H1 (cell line): ENCODE results near the gene TTLL7. TPM values are rescaled to one million over a fixed set of nuclear protein-coding genes. Genes with fewer than 3 reads are reported as not detected.

Source experiments
- CTCF ChIA-PET: fragments of 300-600 bp; sonication (Branson Sonifier 250); formaldehyde crosslinking; loops from one replicate; lab custom pipeline; 2021; ENCODE audit not compliant: partially characterized antibody; lab: Charles Lee
- POLR2A ChIA-PET: fragments of 300-600 bp; sonication (Branson Sonifier 250); formaldehyde crosslinking; loops from one replicate; lab custom pipeline; 2021; ENCODE audit warnings: inconsistent platforms; ENCODE audit not compliant: partially characterized antibody; lab: Charles Lee
- DNase-seq, 2 experiments: peaks; one replicate each; pipeline versions ENCODE4 v3.0.0 to v3.0.0-alpha.2; 2010 to 2022; ENCODE audit warnings: low spot score in 2 of 2, low read depth in 1 of 2, mixed read lengths in 1 of 2
- FAIRE-seq: peaks from 2 replicates; lab custom pipeline; 2011; peaks lifted over from hg19 to GRCh38; lab: Jason Lieb, UNC
- H2AFZ ChIP-seq: 2 replicates; pipeline ENCODE4 v1.8.1; 2012; ENCODE audit warnings: low read length, inconsistent platforms
- H2AK5ac ChIP-seq: 2 replicates; pipeline ENCODE4 v1.6.1; 2013; ENCODE audit warnings: low read depth, low read length
- H2BK120ac ChIP-seq: replicated peaks from 2 replicates; pipeline ENCODE3; 2013; ENCODE audit warnings: low read depth, low read length, inconsistent platforms
- H2BK12ac ChIP-seq: 2 replicates; pipeline ENCODE4 v1.6.1; 2013; ENCODE audit warnings: low read depth, low read length
- H2BK15ac ChIP-seq: 2 replicates; pipeline ENCODE4 v1.6.1; 2013; ENCODE audit warnings: low read length
- H2BK20ac ChIP-seq: 2 replicates; pipeline ENCODE4 v1.6.1; 2013; ENCODE audit warnings: low read length
- H2BK5ac ChIP-seq: 2 replicates; pipeline ENCODE4 v1.6.1; 2013; ENCODE audit warnings: low read depth, low read length
- H3K14ac ChIP-seq: 2 replicates; pipeline ENCODE4 v1.6.1; 2013; ENCODE audit warnings: inconsistent platforms; ENCODE audit not compliant: insufficient read length
- H3K18ac ChIP-seq: 2 replicates; pipeline ENCODE4 v1.6.1; 2013; ENCODE audit warnings: low read length; ENCODE audit errors: extremely low read depth
- H3K23ac ChIP-seq: 2 replicates; pipeline ENCODE4 v1.6.1; 2013; ENCODE audit warnings: inconsistent platforms; ENCODE audit not compliant: insufficient read length
- H3K23me2 ChIP-seq: 2 replicates; pipeline ENCODE4 v1.6.1; 2013; ENCODE audit warnings: low read depth, low read length
- H3K27ac ChIP-seq: 2 replicates; pipeline ENCODE4 v1.6.1; 2011; ENCODE audit warnings: low read depth, low read length, inconsistent platforms
- H3K27me3 ChIP-seq, 4 experiments: replicated peaks in 1 of 4; 1 replicate in 1 of 4; 2 replicates in 3 of 4; pipeline versions ENCODE4 v1.6.1 to v1.8.1; 2011 to 2013; ENCODE audit warnings: low read length in 3 of 4, mild to moderate bottlenecking in 3 of 4, inconsistent platforms in 2 of 4, mixed read lengths in 2 of 4, moderate library complexity in 1 of 4; ENCODE audit not compliant: control insufficient read depth in 3 of 4, insufficient read depth in 3 of 4; ENCODE audit errors: extremely low read depth in 1 of 4
- H3K36me3 ChIP-seq, 4 experiments: 2 replicates each; pipeline versions ENCODE4 v1.6.1 to v1.8.1; 2011 to 2013; ENCODE audit warnings: mild to moderate bottlenecking in 4 of 4, low read length in 3 of 4, moderate library complexity in 2 of 4, control low read depth in 1 of 4, inconsistent platforms in 1 of 4; ENCODE audit not compliant: insufficient read depth in 4 of 4, control insufficient read depth in 2 of 4
- H3K4ac ChIP-seq: replicated peaks from 2 replicates; pipeline ENCODE3; 2013; ENCODE audit warnings: low read length, low read depth, mixed read lengths, inconsistent platforms; ENCODE audit not compliant: insufficient read length
- H3K4me1 ChIP-seq, 4 experiments: replicated peaks in 1 of 4; 1 replicate in 1 of 4; 2 replicates in 3 of 4; pipeline versions ENCODE4 v1.6.1 to v1.8.1; 2011 to 2013; ENCODE audit warnings: low read length in 3 of 4, inconsistent platforms in 2 of 4, mixed read lengths in 1 of 4; ENCODE audit not compliant: insufficient read depth in 4 of 4, control insufficient read depth in 3 of 4
- H3K4me2 ChIP-seq, 2 experiments: 2 replicates each; pipeline versions ENCODE4 v1.6.1 to v1.8.1; 2011 to 2013; ENCODE audit warnings: low read depth in 2 of 2, low read length in 2 of 2, control low read depth in 1 of 2, inconsistent platforms in 1 of 2, mild to moderate bottlenecking in 1 of 2; ENCODE audit not compliant: insufficient read depth in 1 of 2
- H3K4me3 ChIP-seq, 4 experiments: fragments of 200-600, 300-600 bp in 1 of 4; sonication (generic), shearing (Covaris generic), sonication (Bioruptor Twin) in 1 of 4; 2 replicates each; pipeline versions ENCODE4 v1.5.1 to v1.8.1; 2011 to 2016; ENCODE audit warnings: low read length in 4 of 4, low read depth in 3 of 4, control low read depth in 2 of 4, inconsistent platforms in 2 of 4, mild to moderate bottlenecking in 2 of 4, mixed read lengths in 1 of 4, moderate library complexity in 1 of 4; ENCODE audit not compliant: insufficient read depth in 2 of 4; ENCODE audit errors: extremely low read depth in 1 of 4
- H3K56ac ChIP-seq: replicated peaks from 2 replicates; pipeline ENCODE3; 2013; ENCODE audit warnings: low read depth, mild to moderate bottlenecking, mixed read lengths, low read length, inconsistent platforms; ENCODE audit not compliant: insufficient read length
- H3K79me1 ChIP-seq: 2 replicates; pipeline ENCODE4 v1.6.1; 2013; ENCODE audit warnings: low read depth, low read length, control low read depth
- H3K79me2 ChIP-seq, 2 experiments: 2 replicates each; pipeline versions ENCODE4 v1.6.1 to v1.8.1; 2012 to 2013; ENCODE audit warnings: low read length in 2 of 2, mild to moderate bottlenecking in 2 of 2, inconsistent platforms in 1 of 2; ENCODE audit not compliant: insufficient read depth in 2 of 2, control insufficient read depth in 1 of 2
- H3K9ac ChIP-seq, 4 experiments: replicated peaks in 1 of 4; 1 replicate in 1 of 4; 2 replicates in 3 of 4; pipeline versions ENCODE4 v1.6.1 to v1.8.1; 2011 to 2013; ENCODE audit warnings: low read depth in 3 of 4, low read length in 3 of 4, control low read depth in 2 of 4, mild to moderate bottlenecking in 2 of 4, moderate library complexity in 2 of 4, inconsistent platforms in 1 of 4; ENCODE audit errors: extremely low read depth in 1 of 4
- H3K9me3 ChIP-seq, 2 experiments: 2 replicates each; pipeline versions ENCODE4 v1.6.1 to v1.8.1; 2012 to 2013; ENCODE audit warnings: mild to moderate bottlenecking in 2 of 2, moderate library complexity in 2 of 2, control low read depth in 1 of 2, inconsistent platforms in 1 of 2, low read depth in 1 of 2, low read length in 1 of 2, mixed read lengths in 1 of 2; ENCODE audit not compliant: insufficient read depth in 2 of 2
- H4K20me1 ChIP-seq, 2 experiments: replicated peaks in 1 of 2; 2 replicates each; pipeline versions ENCODE3 to v1.8.1; 2011 to 2013; ENCODE audit warnings: inconsistent platforms in 2 of 2, low read length in 2 of 2, mild to moderate bottlenecking in 1 of 2; ENCODE audit not compliant: insufficient read depth in 2 of 2, control insufficient read depth in 1 of 2
- H4K5ac ChIP-seq: 2 replicates; pipeline ENCODE4 v1.6.1; 2013; ENCODE audit warnings: low read length, low read depth, mixed read lengths, inconsistent platforms; ENCODE audit not compliant: insufficient read length
- H4K8ac ChIP-seq: 2 replicates; pipeline ENCODE4 v1.8.0; 2013; ENCODE audit warnings: mild to moderate bottlenecking, moderate library complexity, low read length, inconsistent platforms; ENCODE audit not compliant: insufficient read depth; ENCODE audit errors: extremely low read depth
- H4K91ac ChIP-seq: replicated peaks from 2 replicates; pipeline ENCODE3; 2013; ENCODE audit warnings: low read length, mixed read lengths, inconsistent platforms; ENCODE audit not compliant: insufficient read length
- ATF3 ChIP-seq: IDR thresholded peaks from 2 replicates; pipeline ENCODE4 v1.6.1; 2011; ENCODE audit warnings: low read depth, mild to moderate bottlenecking, low read length; ENCODE audit not compliant: insufficient read depth
- CEBPB ChIP-seq: IDR thresholded peaks from 2 replicates; pipeline ENCODE4 v1.6.1; 2012; ENCODE audit warnings: low read depth, low read length
- CREB1 ChIP-seq: IDR thresholded peaks from 2 replicates; pipeline ENCODE4 v1.6.1; 2012; ENCODE audit warnings: inconsistent platforms
- EZH2 ChIP-seq: fragments of 200-600 bp; sonication (generic); IDR thresholded peaks from 2 replicates; pipeline ENCODE4 v1.7.1; 2012; ENCODE audit warnings: low read depth, mild to moderate bottlenecking, moderate library complexity, low read length, inconsistent platforms; ENCODE audit not compliant: severe bottlenecking
- GTF2F1 ChIP-seq: IDR thresholded peaks from 2 replicates; pipeline ENCODE4 v1.6.1; 2012; ENCODE audit warnings: low read depth, low read length, improper control_type of control experiment, borderline replicate concordance
- HDAC2 ChIP-seq, 2 experiments: fragments of 300-600 bp in 1 of 2; sonication (generic) in 1 of 2; IDR thresholded peaks; 2 replicates each; pipeline ENCODE4 v1.6.1; 2011 to 2012; ENCODE audit warnings: low read depth in 2 of 2, low read length in 2 of 2, mild to moderate bottlenecking in 2 of 2, moderate library complexity in 2 of 2, borderline replicate concordance in 1 of 2, inconsistent platforms in 1 of 2
- JUN ChIP-seq: IDR thresholded peaks from 2 replicates; pipeline ENCODE4 v1.6.1; 2011; ENCODE audit warnings: low read depth, mild to moderate bottlenecking, improper control_type of control experiment, low read length
- JUND ChIP-seq: IDR thresholded peaks from 2 replicates; pipeline ENCODE4 v1.6.1; 2011; ENCODE audit warnings: mild to moderate bottlenecking, improper control_type of control experiment, low read length
- KDM4A ChIP-seq: IDR thresholded peaks from one replicate; pipeline ENCODE4 v1.7.1; 2012; ENCODE audit warnings: low read depth, mild to moderate bottlenecking, moderate library complexity, low read length, inconsistent platforms; ENCODE audit not compliant: severe bottlenecking
- POLR2AphosphoS5 ChIP-seq: IDR thresholded peaks from 2 replicates; pipeline ENCODE4 v1.6.1; 2011; ENCODE audit warnings: low read depth, low read length
- POU5F1 ChIP-seq: IDR thresholded peaks from 2 replicates; pipeline ENCODE4 v1.6.1; 2011; ENCODE audit warnings: low read depth, mild to moderate bottlenecking, low read length, moderate library complexity
- RXRA ChIP-seq: IDR thresholded peaks from 2 replicates; pipeline ENCODE4 v1.6.1; 2011; ENCODE audit warnings: low read depth, mild to moderate bottlenecking, low read length, moderate library complexity; ENCODE audit not compliant: insufficient read depth
- SIRT6 ChIP-seq: IDR thresholded peaks from one replicate; pipeline ENCODE4 v1.7.1; 2012; ENCODE audit warnings: low read length, inconsistent platforms
- SP1 ChIP-seq: IDR thresholded peaks from 2 replicates; pipeline ENCODE4 v1.6.1; 2011; ENCODE audit warnings: low read depth, low read length
- SP2 ChIP-seq: IDR thresholded peaks from 2 replicates; pipeline ENCODE4 v1.6.1; 2012; ENCODE audit warnings: mild to moderate bottlenecking, low read length, inconsistent platforms
- WGBS, 2 experiments: shearing (Covaris generic) in 1 of 2; methylation state at CpG; one replicate each; pipeline versions ENCODE4 v1.1.6 to v1.1.7; 2013 to 2015; ENCODE audit warnings: low lambda C conversion rate in 2 of 2, mixed read lengths in 2 of 2, inconsistent platforms in 1 of 2, low coverage in 1 of 2, missing lambda C conversion rate in 1 of 2; ENCODE audit not compliant: insufficient replicate concordance in 2 of 2, insufficient coverage in 1 of 2, insufficient read length in 1 of 2; ENCODE audit errors: extremely low coverage in 1 of 2, missing lambda C conversion rate in 1 of 2; 5-methylcytosine and 5-hydroxymethylcytosine counted together
- polyA plus RNA-seq, 7 experiments: library from polyadenylated mRNA; depleted of rRNA in 3 of 7; stranded (reverse) in 5 of 7; unstranded in 2 of 7; fragments of >200 nt in 5 of 7; fragments of 200-250 nt in 2 of 7; gene quantifications; 1 replicate in 5 of 7; 2 replicates in 1 of 7; 4 replicates in 1 of 7; pipeline versions ENCODE4 v1.2.1 to v1.2.3, GENCODE V29; 2011 to 2013; ENCODE audit warnings: missing spikeins in 2 of 7, mixed read lengths in 2 of 7
- total RNA-seq: library from RNA; stranded (reverse); fragmentation: NEBNext Ultra II Directional; extraction: Animal tissue kit (Norgen Biotek cat#: 25700); gene quantifications from 2 replicates; pipeline ENCODE4 v1.2.1, GENCODE V29; 2021

TTLL7 gene
- total and polyA plus RNA-seq, 2 of the 8 experiments (the other 6 are each of a cell fraction or from before 2014, with no cell fraction given), result 1.9 to 7.9 TPM

DNA sequence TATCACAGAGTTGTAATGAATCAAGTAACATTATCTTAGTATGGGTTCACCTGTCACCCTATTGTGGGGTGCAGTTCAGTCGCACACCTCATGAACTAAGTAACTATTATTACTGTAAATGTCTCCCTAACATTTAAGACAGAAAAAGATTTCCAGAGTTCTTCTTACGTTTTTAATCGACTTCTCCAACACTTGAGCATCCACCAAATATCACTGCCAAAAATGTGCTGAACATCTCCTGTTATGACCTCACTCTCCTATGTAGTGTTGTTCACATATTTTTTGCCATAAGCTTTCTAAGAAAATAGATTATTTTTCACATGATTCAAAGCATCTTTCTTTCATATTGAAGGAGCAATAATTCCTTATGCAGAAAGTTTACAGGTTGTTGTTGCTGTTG, 1.3 kb downstream of the TTLL7 start:
- Histone ChIP-seq H3K79me2 (no peaks in the 10 kb centered on the region), H3K14ac (no peak overlapping the region), H3K79me1 (no peaks in the 10 kb centered on the region), H4K8ac (no peak overlapping the region), H3K23ac (no peak overlapping the region), H2AFZ (no peak overlapping the region), H2BK120ac (no peak overlapping the region), H3K27ac (no peak overlapping the region), H4K91ac (no peak overlapping the region), H3K23me2 (peaks cover 4% of the 10 kb centered on the region; the same call in 1 of the 2 replicates), H3K4me2 (peak overlapping the region in 1 of 2 experiments; percentile 74; a peak in 1 of 4 replicates), H4K20me1 (peaks cover 0 to 4% of the 10 kb centered on the region in 2 experiments), H3K4ac (no peak overlapping the region), H2BK20ac (no peak overlapping the region), H2BK5ac (no peak overlapping the region), H3K56ac (no peak overlapping the region), H2BK12ac (no peak overlapping the region), H3K18ac (no peak overlapping the region), H3K9ac (no peak overlapping the region), H2BK15ac (no peak overlapping the region), H3K4me3 (no peak overlapping the region), H4K5ac (no peak overlapping the region), H3K36me3 (no peaks in the 10 kb centered on the region), H2AK5ac (no peak overlapping the region), H3K4me1 (peaks cover 0 to 2% (median 0%) of the 10 kb centered on the region in 4 experiments; a peak in 2 of 7 replicates), H3K9me3 (no peaks in the 10 kb centered on the region), H3K27me3 (peaks cover 5 to 38% (median 28%) of the 10 kb centered on the region in 4 experiments)
- WGBS, 2 experiments, result 83% methylated on average over 3 of the region's 3 CpGs; no CpG with 5 or more reads in 1 of the 2 experiments
- FAIRE-seq, result no peak
- POLR2A ChIA-PET, result no interaction called here
- CTCF ChIA-PET, result no interaction called here
- DNase-seq, result no peak
- TF ChIP-seq HDAC2 (IDR thresholded peaks at IDR 0.05; ENCODE audit: borderline replicate concordance in 1 of 2, low read depth in 2 of 2, low read length in 2 of 2), result no peak
- TF ChIP-seq ATF3, result no peak
- TF ChIP-seq POU5F1, result no peak
- no peak for TF ChIP-seq SP1
- TF ChIP-seq POLR2AphosphoS5, result no peak
- TF ChIP-seq CREB1, result no peak
- TF ChIP-seq SP2, result no peak
- TF ChIP-seq RXRA, result no peak
- TF ChIP-seq JUND, result no peak
- no peak for TF ChIP-seq SIRT6
- no peak for TF ChIP-seq KDM4A
- TF ChIP-seq CEBPB, result no peak
- no peak for TF ChIP-seq EZH2
- no peak for TF ChIP-seq JUN
- TF ChIP-seq GTF2F1, result no peak
